GM12878 (cell line): ENCODE data around the gene UVRAG. TPM values are rescaled to one million over a fixed set of nuclear protein-coding genes. Genes with fewer than 3 reads are reported as not detected.

Source experiments
- ATAC-seq: fragments of 200-7000 bp; cut with Tn5 transposase; 3 replicates; pipeline ENCODE4 v1.9.1; 2020; ENCODE audit warnings: mild to moderate bottlenecking, moderate library complexity
- BruUV-seq: library from RNA; stranded (reverse); fragments of 400-500 nt; replicated peaks from 2 replicates; lab custom pipeline; 2021; lab: Mats Ljungman, UMichigan
- CTCF ChIA-PET: fragments of 300-600 bp; sonication (Branson Sonifier 250); formaldehyde crosslinking; extraction: SDS; loops from one replicate; lab custom pipeline; 2021; ENCODE audit warnings: inconsistent platforms; lab: Yijun Ruan, JAX
- POLR2A ChIA-PET: fragments of 350-600 bp; formaldehyde crosslinking; extraction: SDS; loops from one replicate; lab custom pipeline; 2021; ENCODE audit warnings: inconsistent platforms; lab: Charles Lee
- RAD21 ChIA-PET: fragments of 300-600 bp; sonication (Branson Sonifier 250); formaldehyde crosslinking; loops from one replicate; lab custom pipeline; 2023; ENCODE audit warnings: antibody characterized with exemption; ENCODE audit not compliant: unreplicated experiment; lab: Charles Lee
- SMC1A ChIA-PET: fragments of 300-600 bp; sonication (Branson Sonifier 250); formaldehyde crosslinking; loops from one replicate; lab custom pipeline; 2023; ENCODE audit not compliant: unreplicated experiment, uncharacterized antibody; lab: Charles Lee
- DNase-seq: peaks from one replicate; pipeline ENCODE4 v3.0.0-alpha.2; 2011; ENCODE audit warnings: low read depth, low spot score
- FAIRE-seq: peaks from 3 replicates; lab custom pipeline; 2011; peaks lifted over from hg19 to GRCh38; lab: Jason Lieb, UNC
- H2AFZ ChIP-seq: 2 replicates; pipeline ENCODE4 v1.6.0; 2011; ENCODE audit warnings: low read depth, low read length, control low read depth; ENCODE audit not compliant: control insufficient read depth
- H3K27ac ChIP-seq: 2 replicates; pipeline ENCODE4 v1.5.1; 2011; ENCODE audit warnings: control low read depth; ENCODE audit not compliant: control insufficient read depth, insufficient read depth
- H3K27me3 ChIP-seq, 2 experiments: replicated peaks in 1 of 2; 2 replicates each; pipeline versions ENCODE4 v1.6.0 to v1.6.1; 2011; ENCODE audit warnings: low read length in 1 of 2; ENCODE audit not compliant: control insufficient read depth in 2 of 2, insufficient read depth in 2 of 2
- H3K36me3 ChIP-seq, 2 experiments: 2 replicates each; pipeline ENCODE4 v1.5.1; 2011; ENCODE audit warnings: low read length in 1 of 2; ENCODE audit not compliant: control insufficient read depth in 2 of 2, insufficient read depth in 2 of 2
- H3K4me1 ChIP-seq: 2 replicates; pipeline ENCODE4 v1.6.1; 2011; ENCODE audit warnings: mild to moderate bottlenecking, low read length, moderate library complexity, mixed read lengths; ENCODE audit not compliant: control insufficient read depth, insufficient read depth
- H3K4me2 ChIP-seq: 2 replicates; pipeline ENCODE4 v1.6.0; 2011; ENCODE audit warnings: control low read depth; ENCODE audit not compliant: control insufficient read depth, insufficient read depth
- H3K4me3 ChIP-seq: fragments of 200-600 bp; sonication (generic); 2 replicates; pipeline ENCODE4 v1.5.1; 2016
- H3K79me2 ChIP-seq: 2 replicates; pipeline ENCODE4 v1.6.0; 2011; ENCODE audit warnings: low read length; ENCODE audit not compliant: control insufficient read depth, insufficient read depth
- H3K9ac ChIP-seq: 2 replicates; pipeline ENCODE4 v1.8.0; 2011; ENCODE audit warnings: low read length, control low read depth, mixed read lengths; ENCODE audit not compliant: control insufficient read depth, insufficient read depth
- H3K9me3 ChIP-seq: replicated peaks from 3 replicates; pipeline ENCODE4 v1.5.1; 2011; ENCODE audit warnings: mild to moderate bottlenecking, low read length; ENCODE audit not compliant: control insufficient read depth, insufficient read depth
- H4K20me1 ChIP-seq: 2 replicates; pipeline ENCODE4 v1.6.0; 2011; ENCODE audit not compliant: control insufficient read depth, insufficient read depth
- CTCF ChIP-seq, 3 experiments: IDR thresholded peaks in 2 of 3; conservative IDR thresholded peaks in 1 of 3; 2 replicates each; pipeline ENCODE4 v1.5.1; 2011; ENCODE audit warnings: low read depth in 3 of 3, low read length in 3 of 3, mild to moderate bottlenecking in 3 of 3, control low read depth in 2 of 3, moderate library complexity in 2 of 3, inconsistent platforms in 1 of 3, mixed read lengths in 1 of 3; ENCODE audit not compliant: control insufficient read depth in 2 of 3, insufficient read depth in 1 of 3; ENCODE audit errors: extremely low read depth in 1 of 3
- JUND ChIP-seq: IDR thresholded peaks from 2 replicates; pipeline ENCODE4 v1.6.1; 2012; ENCODE audit warnings: low read depth, mild to moderate bottlenecking, low read length, improper control_type of control experiment, moderate library complexity
- MYB ChIP-seq: fragments of 150-350 bp; IDR thresholded peaks from 2 replicates; pipeline ENCODE4 v1.6.1; 2014; ENCODE audit warnings: mild to moderate bottlenecking, low read depth, low read length, borderline replicate concordance
- POU2F2 ChIP-seq: IDR thresholded peaks from 3 replicates; pipeline ENCODE4 v1.6.1; 2011; ENCODE audit warnings: low read depth, mild to moderate bottlenecking, low read length, borderline replicate concordance
- RELA ChIP-seq: fragments of 450-650 bp; IDR thresholded peaks from 2 replicates; pipeline ENCODE4 v1.8.0; 2014; ENCODE audit warnings: borderline replicate concordance; ENCODE audit not compliant: partially characterized antibody
- SMARCA5 ChIP-seq: fragments of 450-650 bp; IDR thresholded peaks from 2 replicates; pipeline ENCODE4 v1.6.1; 2017; ENCODE audit warnings: mild to moderate bottlenecking
- SMC3 ChIP-seq: IDR thresholded peaks from 2 replicates; pipeline ENCODE4 v1.6.1; 2011; ENCODE audit warnings: low read length, improper control_type of control experiment, borderline replicate concordance
- WGBS: methylation state at CpG from one replicate; pipeline ENCODE4 v1.1.6; 2016; ENCODE audit warnings: low lambda C conversion rate; ENCODE audit not compliant: insufficient replicate concordance, insufficient coverage; ENCODE audit errors: missing lambda C conversion rate; 5-methylcytosine and 5-hydroxymethylcytosine counted together
- in situ Hi-C: fragments of 300-500 bp; cut with MboI; formaldehyde crosslinking; loops from 9 replicates; pipeline ENCODE4 v1.14.3; 2018; ENCODE audit warnings: mixed read lengths
- intact Hi-C: fragments of 100-400 bp; cut with micrococcal nuclease; formaldehyde crosslinking; loops from one replicate; pipeline ENCODE4 v1.14.2; 2022; ENCODE audit not compliant: unreplicated experiment
- polyA plus RNA-seq, 11 experiments: library from polyadenylated mRNA; depleted of rRNA in 4 of 11; unstranded in 6 of 11; stranded (reverse) in 5 of 11; fragments of >200 nt; fragmentation: Nextera tagmentation in 4 of 11; fragmentation: Illumina TruSeq in 1 of 11; extraction: Ambion mirVana in 4 of 11; extraction: Trizol in 1 of 11; gene quantifications; 1 replicate in 1 of 11; 2 replicates in 10 of 11; pipeline versions ENCODE4 v1.2.1 to v1.2.3, GENCODE V29; 2011 to 2016; ENCODE audit warnings: inconsistent platforms in 2 of 11, missing spikeins in 2 of 11, low read depth in 1 of 11
- total RNA-seq, 4 experiments: library from RNA; depleted of rRNA in 3 of 4; stranded (reverse); fragments of >200 nt in 3 of 4; fragmentation: Illumina TruSeq in 1 of 4; extraction: Trizol in 1 of 4; gene quantifications; 2 replicates each; pipeline versions ENCODE4 v1.2.1 to v1.2.3, GENCODE V29; 2013 to 2021

The UVRAG gene
- total and polyA plus RNA-seq, 10 of the 15 experiments (the other 5 are each of a cell fraction or from before 2014, with no cell fraction given), result 7.0 to 43.4 (median 37.0) TPM

- no peak for TF ChIP-seq CTCF (IDR thresholded peaks at IDR 0.05 in 2 of 3, conservative IDR thresholded peaks at IDR 0.05 in 1 of 3; ENCODE audit: control insufficient read depth in 2 of 3, extremely low read depth in 1 of 3, insufficient read depth in 1 of 3, low read depth in 3 of 3, low read length in 3 of 3)
- no peak for TF ChIP-seq JUND
- TF ChIP-seq SMC3, result no peak
- TF ChIP-seq SMARCA5, result no peak
- no peak for TF ChIP-seq POU2F2
- TF ChIP-seq RELA, result no peak
Measured at GRCh38 chr11:76158394-76159302, 343.6 kb downstream of the UVRAG start (continued).

GRCh38 chr11:76159303-76159937, 344.4 kb downstream of the UVRAG start:
- H3K9ac ChIP-seq, result no peak overlapping the region
- no TSS peak for BruUV-seq
- DNase-seq (no peak), ATAC-seq (no peak), FAIRE-seq (no peak)
- no peak overlapping the region for H3K4me2 ChIP-seq
- H3K27ac ChIP-seq, result no peak overlapping the region
- ChIA-PET SMC1A (no interaction called here), CTCF (no interaction called here), POLR2A (no interaction called here), RAD21 (no interaction called here)
- no peaks in the 10 kb centered on the region for H3K9me3 ChIP-seq
- no peaks in the 10 kb centered on the region for H3K79me2 ChIP-seq
- TF ChIP-seq MYB, result no peak
- no peaks in the 10 kb centered on the region for H3K36me3 ChIP-seq
- no peak overlapping the region for H2AFZ ChIP-seq
- no peak overlapping the region for H3K4me3 ChIP-seq
- H4K20me1 ChIP-seq, result no peaks in the 10 kb centered on the region
- intact Hi-C loops (no loop called here), in situ Hi-C loops (no loop called here)
- 46% methylated on average over 14 of the region's 14 CpGs for WGBS
- H3K4me1 ChIP-seq, result no peaks in the 10 kb centered on the region
- H3K27me3 ChIP-seq, result no peaks in the 10 kb centered on the region; a peak in 1 of 4 replicates
